ENCODE results near the gene TNFRSF1B.

Gene TNFRSF1B

GRCh38 chr1:12158357-12159092 lies 8.3 kb upstream of the TNFRSF1B start:
- no peak for FAIRE-seq

GRCh38 chr1:12159816-12160215 lies 7.0 kb upstream of the TNFRSF1B start:
- FAIRE-seq = no peak

- FAIRE-seq = no peak
Measured at GRCh38 chr1:12161324-12161661, 5.5 kb upstream of the TNFRSF1B start.

- no peak for FAIRE-seq
Measured at GRCh38 chr1:12161662-12162458, 4.9 kb upstream of the TNFRSF1B start.

GRCh38 chr1:12162459-12163137 lies 4.2 kb upstream of the TNFRSF1B start:
- no peak for FAIRE-seq

GRCh38 chr1:12163210-12163609 lies 3.6 kb upstream of the TNFRSF1B start:
- no peak for FAIRE-seq

GRCh38 chr1:12164210-12164609 lies 2.6 kb upstream of the TNFRSF1B start:
- no peak for FAIRE-seq

- FAIRE-seq = no peak
Measured at GRCh38 chr1:12165342-12165741, 1.4 kb upstream of the TNFRSF1B start.

- no peak for FAIRE-seq
Measured at GRCh38 chr1:12167493-12168429, 970 bp downstream of the TNFRSF1B start.

GRCh38 chr1:12168451-12169160 lies 1.8 kb downstream of the TNFRSF1B start:
- no peak for FAIRE-seq

GRCh38 chr1:12169442-12170135 lies 2.8 kb downstream of the TNFRSF1B start:
- no peak for FAIRE-seq

- no peak for FAIRE-seq
Measured at GRCh38 chr1:12170263-12170671, 3.5 kb downstream of the TNFRSF1B start.

- no peak for FAIRE-seq
Measured at GRCh38 chr1:12171206-12172041, 4.6 kb downstream of the TNFRSF1B start.

GRCh38 chr1:12172042-12172851 lies 5.5 kb downstream of the TNFRSF1B start:
- FAIRE-seq = no peak

GRCh38 chr1:12173041-12173509 lies 6.3 kb downstream of the TNFRSF1B start:
- no peak for FAIRE-seq

- FAIRE-seq = no peak
Measured at GRCh38 chr1:12173631-12174121, 6.9 kb downstream of the TNFRSF1B start.

- FAIRE-seq = no peak
Measured at GRCh38 chr1:12174924-12175810, 8.4 kb downstream of the TNFRSF1B start.
